Gastroesophageal sphincter (tissue), 3 donors: ENCODE data around the gene NSD2.
"Not testable (repeated sequence)": the region's sequence is repeated elsewhere in the genome, so short reads cannot be mapped to it uniquely, and the experiment has no call there.

Source experiments
- POLR2A ChIP-seq, 2 donors: fragments of 450-650 bp; IDR thresholded peaks; one replicate each; pipeline ENCODE4 v1.6.1; 2017; ENCODE audit warnings: antibody characterized with exemption in 2 of 2, mild to moderate bottlenecking in 2 of 2, moderate library complexity in 1 of 2
- TF ChIP-seq, protein P1 (sequence below), 4 experiments: fragments of 200-600 bp in 2 of 4; fragments of 450-650 bp in 2 of 4; sonication (generic) in 1 of 4; IDR thresholded peaks; one replicate each; pipeline ENCODE4 v1.5.1; 2017 to 2019; ENCODE audit warnings: antibody characterized with exemption in 4 of 4, mild to moderate bottlenecking in 2 of 4, moderate library complexity in 2 of 4

DNA sequence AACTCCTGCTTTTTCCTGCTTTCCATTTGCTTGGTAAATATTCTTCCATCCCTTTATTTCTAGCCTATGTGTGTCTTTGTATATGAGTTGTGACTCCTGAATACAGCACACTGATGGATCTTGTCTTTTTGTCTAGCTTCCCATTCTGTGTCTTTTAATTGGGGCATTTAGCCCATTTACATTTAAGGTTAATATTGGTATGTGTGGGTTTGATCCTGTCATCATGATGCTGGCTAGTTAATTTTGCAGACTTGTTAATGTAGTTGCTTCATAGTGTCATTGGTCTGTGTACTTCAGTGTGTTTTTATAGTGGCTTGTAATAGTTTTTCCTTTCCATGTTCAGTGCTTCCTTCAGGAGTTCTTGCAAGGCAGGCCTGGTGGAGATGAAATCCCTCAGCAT lies 160.0 kb downstream of the NSD2 start:
- TF ChIP-seq, protein P1, sequence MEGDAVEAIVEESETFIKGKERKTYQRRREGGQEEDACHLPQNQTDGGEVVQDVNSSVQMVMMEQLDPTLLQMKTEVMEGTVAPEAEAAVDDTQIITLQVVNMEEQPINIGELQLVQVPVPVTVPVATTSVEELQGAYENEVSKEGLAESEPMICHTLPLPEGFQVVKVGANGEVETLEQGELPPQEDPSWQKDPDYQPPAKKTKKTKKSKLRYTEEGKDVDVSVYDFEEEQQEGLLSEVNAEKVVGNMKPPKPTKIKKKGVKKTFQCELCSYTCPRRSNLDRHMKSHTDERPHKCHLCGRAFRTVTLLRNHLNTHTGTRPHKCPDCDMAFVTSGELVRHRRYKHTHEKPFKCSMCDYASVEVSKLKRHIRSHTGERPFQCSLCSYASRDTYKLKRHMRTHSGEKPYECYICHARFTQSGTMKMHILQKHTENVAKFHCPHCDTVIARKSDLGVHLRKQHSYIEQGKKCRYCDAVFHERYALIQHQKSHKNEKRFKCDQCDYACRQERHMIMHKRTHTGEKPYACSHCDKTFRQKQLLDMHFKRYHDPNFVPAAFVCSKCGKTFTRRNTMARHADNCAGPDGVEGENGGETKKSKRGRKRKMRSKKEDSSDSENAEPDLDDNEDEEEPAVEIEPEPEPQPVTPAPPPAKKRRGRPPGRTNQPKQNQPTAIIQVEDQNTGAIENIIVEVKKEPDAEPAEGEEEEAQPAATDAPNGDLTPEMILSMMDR (IDR thresholded peaks at IDR 0.05) = not testable (repeated sequence)
- TF ChIP-seq POLR2A (IDR thresholded peaks at IDR 0.05) = not testable (repeated sequence)
